Measurements from ENCODE around the gene MYT1.

DNA sequence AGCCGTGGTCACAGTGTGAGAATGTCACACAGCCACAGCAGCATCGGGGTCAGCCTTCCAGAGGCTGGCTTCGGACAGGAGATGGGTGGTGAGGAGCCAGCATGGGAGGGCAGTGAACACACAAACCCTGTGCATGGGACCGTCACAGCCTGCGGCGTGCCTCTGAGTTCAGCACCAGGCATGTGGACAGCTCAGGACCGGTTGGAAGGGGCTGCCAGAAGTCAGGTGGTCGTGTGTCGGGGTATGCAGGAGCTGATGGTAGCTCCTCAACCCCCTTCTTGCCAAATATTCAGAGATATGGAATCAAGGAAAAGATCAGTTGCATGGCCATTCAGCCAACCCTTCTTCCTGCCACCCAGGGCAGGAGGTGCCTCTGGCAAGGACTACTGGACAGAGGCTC is 28.2 kb downstream of the MYT1 start:
- TF ChIP-seq SUZ12 (IDR thresholded peaks at IDR 0.05; ENCODE audit: extremely low read depth, insufficient read depth, insufficient read length): no peak
- TF ChIP-seq ZNF274 (IDR thresholded peaks at IDR 0.05; ENCODE audit: low read depth, low read length): no peak
